Mammary epithelial cell (primary cell): Measurements from ENCODE around the gene ZNF514.

Source experiments
- EZH2 ChIP-seq: IDR thresholded peaks from 2 replicates; pipeline ENCODE4 v1.6.1; 2012; ENCODE audit warnings: low read length, inconsistent platforms, borderline replicate concordance
- TF ChIP-seq, protein P1 (sequence below), 2 donors: IDR thresholded peaks in 1 of 2; conservative IDR thresholded peaks in 1 of 2; 2 replicates each; pipeline ENCODE4 v1.5.1; 2011 to 2012; ENCODE audit warnings: inconsistent platforms in 2 of 2, low read length in 2 of 2, mild to moderate bottlenecking in 2 of 2, control low read depth in 1 of 2, low read depth in 1 of 2; ENCODE audit not compliant: insufficient read depth in 1 of 2; ENCODE audit errors: extremely low read depth in 1 of 2

DNA sequence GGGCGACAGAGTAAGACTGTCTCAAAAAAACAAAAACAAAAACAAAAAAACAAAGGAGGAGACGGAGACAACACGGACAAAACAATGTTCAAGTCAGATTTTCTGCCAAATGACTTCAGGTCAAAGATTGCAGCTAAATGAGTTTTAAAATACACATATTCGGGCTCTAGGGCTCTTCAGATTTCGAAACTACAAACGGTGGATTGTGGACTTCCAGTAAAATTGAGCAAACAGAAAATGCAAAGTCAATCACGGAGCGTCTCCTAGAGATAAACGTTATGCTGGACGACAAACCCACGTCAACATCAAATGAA is 38.6 kb downstream of the ZNF514 start:
- TF ChIP-seq, protein P1, sequence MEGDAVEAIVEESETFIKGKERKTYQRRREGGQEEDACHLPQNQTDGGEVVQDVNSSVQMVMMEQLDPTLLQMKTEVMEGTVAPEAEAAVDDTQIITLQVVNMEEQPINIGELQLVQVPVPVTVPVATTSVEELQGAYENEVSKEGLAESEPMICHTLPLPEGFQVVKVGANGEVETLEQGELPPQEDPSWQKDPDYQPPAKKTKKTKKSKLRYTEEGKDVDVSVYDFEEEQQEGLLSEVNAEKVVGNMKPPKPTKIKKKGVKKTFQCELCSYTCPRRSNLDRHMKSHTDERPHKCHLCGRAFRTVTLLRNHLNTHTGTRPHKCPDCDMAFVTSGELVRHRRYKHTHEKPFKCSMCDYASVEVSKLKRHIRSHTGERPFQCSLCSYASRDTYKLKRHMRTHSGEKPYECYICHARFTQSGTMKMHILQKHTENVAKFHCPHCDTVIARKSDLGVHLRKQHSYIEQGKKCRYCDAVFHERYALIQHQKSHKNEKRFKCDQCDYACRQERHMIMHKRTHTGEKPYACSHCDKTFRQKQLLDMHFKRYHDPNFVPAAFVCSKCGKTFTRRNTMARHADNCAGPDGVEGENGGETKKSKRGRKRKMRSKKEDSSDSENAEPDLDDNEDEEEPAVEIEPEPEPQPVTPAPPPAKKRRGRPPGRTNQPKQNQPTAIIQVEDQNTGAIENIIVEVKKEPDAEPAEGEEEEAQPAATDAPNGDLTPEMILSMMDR (conservative IDR thresholded peaks at IDR 0.05 in 1 of 2, IDR thresholded peaks at IDR 0.05 in 1 of 2; ENCODE audit: extremely low read depth in 1 of 2, insufficient read depth in 1 of 2, low read depth in 1 of 2, low read length in 2 of 2) = no peak
- TF ChIP-seq EZH2 = no peak
